ENCODE measurements around the gene CD93.

The CD93 gene

GRCh38 chr20:23114448-23115082 lies 28.4 kb upstream of the CD93 start:
- TF ChIP-seq TAF1 (IDR thresholded peaks at IDR 0.05; ENCODE audit: low read depth, low read length) (no peak), POLR2A (IDR thresholded peaks at IDR 0.05; ENCODE audit: low read depth, low read length) (no peak), POLR2AphosphoS5 (IDR thresholded peaks at IDR 0.05; ENCODE audit: low read depth, low read length) (no peak), POU2F2 (IDR thresholded peaks at IDR 0.05; ENCODE audit: low read depth, low read length) (no peak), PAX5 (IDR thresholded peaks at IDR 0.05; ENCODE audit: insufficient read depth, low read length, severe bottlenecking) (no peak), SPI1 (IDR thresholded peaks at IDR 0.05; ENCODE audit: low read depth, low read length) (no peak)
- DNase-seq (ENCODE audit: insufficient read length, low spot score) (no peak), FAIRE-seq (no peak)

DNA sequence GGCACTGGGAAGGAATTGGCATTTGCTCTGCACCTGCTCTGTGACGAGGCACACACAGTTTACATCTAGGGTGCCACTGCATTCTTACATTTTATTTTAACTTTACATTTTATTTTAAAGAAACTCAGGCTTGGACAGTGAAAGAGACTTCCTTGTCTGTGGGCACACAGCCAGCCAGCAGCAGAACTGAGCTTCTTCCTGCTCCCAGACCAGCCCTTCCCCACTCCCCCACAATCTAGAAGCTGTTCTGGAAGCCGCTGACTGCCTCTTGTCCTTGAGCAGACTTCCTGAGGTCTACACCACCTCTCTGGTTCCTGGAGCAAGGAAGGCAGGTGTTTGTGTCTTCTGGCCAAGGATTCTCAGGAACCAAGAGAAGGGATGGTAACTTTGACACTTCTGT lies 27.9 kb upstream of the CD93 start:
- no peak for TF ChIP-seq POLR2A (IDR thresholded peaks at IDR 0.05; ENCODE audit: low read depth, low read length)
- no peak for TF ChIP-seq POLR2AphosphoS5 (IDR thresholded peaks at IDR 0.05; ENCODE audit: low read depth, low read length)
- TF ChIP-seq PAX5 (IDR thresholded peaks at IDR 0.05; ENCODE audit: insufficient read depth, low read length, severe bottlenecking): no peak
- no peak for FAIRE-seq

DNA sequence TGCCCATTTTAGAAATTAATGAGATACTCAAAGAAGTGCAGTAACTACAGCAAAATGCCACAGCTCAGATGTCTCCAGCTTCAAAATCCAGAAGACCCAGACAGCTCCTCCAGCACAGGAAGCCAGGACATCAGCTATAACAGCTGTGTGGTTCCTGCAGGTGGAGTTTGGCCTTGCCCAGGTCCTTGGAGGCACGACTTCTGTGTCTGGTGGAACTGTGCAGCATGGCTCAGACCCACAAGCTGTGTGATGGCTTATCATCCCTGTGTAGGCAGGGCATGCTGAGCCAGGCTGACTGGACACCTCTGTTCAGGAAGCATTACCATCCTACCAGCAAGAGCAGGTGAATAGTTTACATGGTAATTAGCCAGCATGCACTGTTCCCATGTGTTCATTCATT lies 26.5 kb upstream of the CD93 start:
- TF ChIP-seq POLR2AphosphoS5 (IDR thresholded peaks at IDR 0.05; ENCODE audit: low read depth, low read length): no peak
- TF ChIP-seq PAX5 (IDR thresholded peaks at IDR 0.05; ENCODE audit: insufficient read depth, low read length, severe bottlenecking): no peak
- TF ChIP-seq SPI1 (IDR thresholded peaks at IDR 0.05; ENCODE audit: low read depth, low read length): no peak
- no peak for DNase-seq (ENCODE audit: insufficient read length, low spot score)
- FAIRE-seq: no peak

More for the DNA sequence above, 27.9 kb upstream of the CD93 start:
- DNase-seq (ENCODE audit: insufficient read length, low spot score): no peak

GRCh38 chr20:23111944-23112342 lies 25.8 kb upstream of the CD93 start:
- DNase-seq (ENCODE audit: insufficient read length, low spot score) (no peak), FAIRE-seq (no peak)

GRCh38 chr20:23111307-23111943 lies 25.3 kb upstream of the CD93 start:
- no peak for FAIRE-seq
- no peak for DNase-seq (ENCODE audit: insufficient read length, low spot score)

More at GRCh38 chr20:23111944-23112342, 25.8 kb upstream of the CD93 start:
- TF ChIP-seq POLR2AphosphoS5 (IDR thresholded peaks at IDR 0.05; ENCODE audit: low read depth, low read length): no peak

DNA sequence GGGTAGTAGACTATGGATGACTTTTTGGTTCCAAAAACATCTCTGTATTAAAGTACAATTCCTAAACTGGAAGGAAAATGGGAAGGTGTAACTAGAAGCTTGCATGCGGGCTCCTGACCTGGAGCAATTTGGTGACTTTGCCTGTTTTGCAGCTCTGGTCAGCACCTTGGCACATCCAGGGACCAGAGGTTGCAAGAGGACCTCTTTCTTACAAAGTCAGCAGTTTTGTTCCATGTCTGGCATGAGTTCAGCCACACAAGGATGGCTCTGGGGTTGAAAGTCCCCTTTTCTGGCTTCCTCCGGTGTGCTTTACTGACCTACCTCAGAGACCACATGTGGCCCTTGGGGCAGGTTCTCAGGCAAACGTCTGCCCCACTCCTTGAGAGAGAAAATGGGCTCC lies 22.7 kb upstream of the CD93 start:
- no peak for FAIRE-seq
- DNase-seq (ENCODE audit: insufficient read length, low spot score): no peak
- TF ChIP-seq PAX5 (IDR thresholded peaks at IDR 0.05; ENCODE audit: insufficient read depth, low read length, severe bottlenecking) (no peak), SPI1 (IDR thresholded peaks at IDR 0.05; ENCODE audit: low read depth, low read length) (no peak), POU2F2 (IDR thresholded peaks at IDR 0.05; ENCODE audit: low read depth, low read length) (no peak), TAF1 (IDR thresholded peaks at IDR 0.05; ENCODE audit: low read depth, low read length) (no peak), POLR2AphosphoS5 (IDR thresholded peaks at IDR 0.05; ENCODE audit: low read depth, low read length) (no peak), POLR2A (IDR thresholded peaks at IDR 0.05; ENCODE audit: low read depth, low read length) (no peak)

More at GRCh38 chr20:23111307-23111943, 25.3 kb upstream of the CD93 start:
- TF ChIP-seq POLR2A (IDR thresholded peaks at IDR 0.05; ENCODE audit: low read depth, low read length) (no peak), PAX5 (IDR thresholded peaks at IDR 0.05; ENCODE audit: insufficient read depth, low read length, severe bottlenecking) (no peak)

DNA sequence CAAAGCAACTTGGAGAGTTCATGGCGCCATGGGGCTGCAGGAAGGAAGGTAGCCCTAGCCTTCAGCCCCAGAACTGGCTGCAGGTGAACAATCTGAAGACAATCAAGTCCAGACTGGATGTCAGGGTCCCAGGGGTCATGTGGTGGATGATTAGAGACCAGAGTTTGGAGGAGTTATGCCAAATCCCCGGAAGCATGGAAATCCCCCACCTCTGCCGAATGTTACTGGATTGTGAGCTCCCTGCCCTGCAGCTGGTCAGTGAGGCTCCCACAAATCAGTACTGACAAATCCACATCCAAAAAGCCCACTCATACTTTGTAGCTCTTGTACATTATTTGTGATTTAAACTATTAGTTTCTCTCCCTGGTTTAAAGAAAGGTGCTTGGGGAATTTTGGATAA lies 21.3 kb upstream of the CD93 start:
- no peak for TF ChIP-seq POU2F2 (IDR thresholded peaks at IDR 0.05; ENCODE audit: low read depth, low read length)
- no peak for TF ChIP-seq TAF1 (IDR thresholded peaks at IDR 0.05; ENCODE audit: low read depth, low read length)
- no peak for TF ChIP-seq SPI1 (IDR thresholded peaks at IDR 0.05; ENCODE audit: low read depth, low read length)
- TF ChIP-seq PAX5 (IDR thresholded peaks at IDR 0.05; ENCODE audit: insufficient read depth, low read length, severe bottlenecking): no peak
- TF ChIP-seq POLR2A (IDR thresholded peaks at IDR 0.05; ENCODE audit: low read depth, low read length): no peak
- TF ChIP-seq POLR2AphosphoS5 (IDR thresholded peaks at IDR 0.05; ENCODE audit: low read depth, low read length): no peak
- FAIRE-seq: no peak
- DNase-seq (ENCODE audit: insufficient read length, low spot score): no peak

GRCh38 chr20:23106271-23106851 lies 20.2 kb upstream of the CD93 start:
- TF ChIP-seq POLR2AphosphoS5 (IDR thresholded peaks at IDR 0.05; ENCODE audit: low read depth, low read length) (no peak), SPI1 (IDR thresholded peaks at IDR 0.05; ENCODE audit: low read depth, low read length) (no peak), POU2F2 (IDR thresholded peaks at IDR 0.05; ENCODE audit: low read depth, low read length) (no peak), POLR2A (IDR thresholded peaks at IDR 0.05; ENCODE audit: low read depth, low read length) (no peak), PAX5 (IDR thresholded peaks at IDR 0.05; ENCODE audit: insufficient read depth, low read length, severe bottlenecking) (no peak), TAF1 (IDR thresholded peaks at IDR 0.05; ENCODE audit: low read depth, low read length) (no peak)
- no peak for DNase-seq (ENCODE audit: insufficient read length, low spot score)
- no peak for FAIRE-seq

GRCh38 chr20:23105193-23105592 lies 19.1 kb upstream of the CD93 start:
- FAIRE-seq: no peak
- no peak for TF ChIP-seq POLR2A (IDR thresholded peaks at IDR 0.05; ENCODE audit: low read depth, low read length)
- no peak for TF ChIP-seq POU2F2 (IDR thresholded peaks at IDR 0.05; ENCODE audit: low read depth, low read length)
- no peak for TF ChIP-seq TAF1 (IDR thresholded peaks at IDR 0.05; ENCODE audit: low read depth, low read length)
- no peak for TF ChIP-seq PAX5 (IDR thresholded peaks at IDR 0.05; ENCODE audit: insufficient read depth, low read length, severe bottlenecking)
- no peak for TF ChIP-seq SPI1 (IDR thresholded peaks at IDR 0.05; ENCODE audit: low read depth, low read length)
- TF ChIP-seq POLR2AphosphoS5 (IDR thresholded peaks at IDR 0.05; ENCODE audit: low read depth, low read length): no peak
- DNase-seq (ENCODE audit: insufficient read length, low spot score): no peak
